Measurements from ENCODE around the gene PRDM16.

DNA sequence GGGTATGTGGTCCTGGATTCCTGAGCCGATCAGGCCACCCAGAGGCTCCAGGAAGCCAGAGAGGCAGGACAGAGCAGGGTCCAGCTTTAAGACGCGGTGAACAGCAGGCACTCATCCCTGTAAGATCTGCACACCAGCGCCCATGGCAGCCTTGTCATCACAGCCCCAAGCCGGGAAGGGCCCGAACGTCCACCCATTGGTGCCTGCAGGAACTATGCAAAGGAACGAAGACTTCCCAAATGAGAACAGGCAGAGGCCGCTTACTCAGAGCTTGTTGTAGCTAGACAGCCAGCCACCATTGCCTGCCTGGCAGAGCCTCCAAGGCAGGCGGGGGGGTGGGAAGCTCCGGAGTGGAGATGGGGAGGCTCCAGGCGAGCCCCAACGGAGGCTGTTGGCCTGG lies 373.3 kb downstream of the PRDM16 start:
- TF ChIP-seq POLR2A (IDR thresholded peaks at IDR 0.05) = no peak
- TF ChIP-seq, protein P1, sequence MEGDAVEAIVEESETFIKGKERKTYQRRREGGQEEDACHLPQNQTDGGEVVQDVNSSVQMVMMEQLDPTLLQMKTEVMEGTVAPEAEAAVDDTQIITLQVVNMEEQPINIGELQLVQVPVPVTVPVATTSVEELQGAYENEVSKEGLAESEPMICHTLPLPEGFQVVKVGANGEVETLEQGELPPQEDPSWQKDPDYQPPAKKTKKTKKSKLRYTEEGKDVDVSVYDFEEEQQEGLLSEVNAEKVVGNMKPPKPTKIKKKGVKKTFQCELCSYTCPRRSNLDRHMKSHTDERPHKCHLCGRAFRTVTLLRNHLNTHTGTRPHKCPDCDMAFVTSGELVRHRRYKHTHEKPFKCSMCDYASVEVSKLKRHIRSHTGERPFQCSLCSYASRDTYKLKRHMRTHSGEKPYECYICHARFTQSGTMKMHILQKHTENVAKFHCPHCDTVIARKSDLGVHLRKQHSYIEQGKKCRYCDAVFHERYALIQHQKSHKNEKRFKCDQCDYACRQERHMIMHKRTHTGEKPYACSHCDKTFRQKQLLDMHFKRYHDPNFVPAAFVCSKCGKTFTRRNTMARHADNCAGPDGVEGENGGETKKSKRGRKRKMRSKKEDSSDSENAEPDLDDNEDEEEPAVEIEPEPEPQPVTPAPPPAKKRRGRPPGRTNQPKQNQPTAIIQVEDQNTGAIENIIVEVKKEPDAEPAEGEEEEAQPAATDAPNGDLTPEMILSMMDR (IDR thresholded peaks at IDR 0.05) = no peak
